Measurements from ENCODE around the gene RIPOR2.
A peak's percentile ranks its signal among the peaks of the same experiment; 100 is the strongest.
"Not testable (repeated sequence)": the region's sequence is repeated elsewhere in the genome, so short reads cannot be mapped to it uniquely, and the experiment has no call there.

RIPOR2 gene

DNA sequence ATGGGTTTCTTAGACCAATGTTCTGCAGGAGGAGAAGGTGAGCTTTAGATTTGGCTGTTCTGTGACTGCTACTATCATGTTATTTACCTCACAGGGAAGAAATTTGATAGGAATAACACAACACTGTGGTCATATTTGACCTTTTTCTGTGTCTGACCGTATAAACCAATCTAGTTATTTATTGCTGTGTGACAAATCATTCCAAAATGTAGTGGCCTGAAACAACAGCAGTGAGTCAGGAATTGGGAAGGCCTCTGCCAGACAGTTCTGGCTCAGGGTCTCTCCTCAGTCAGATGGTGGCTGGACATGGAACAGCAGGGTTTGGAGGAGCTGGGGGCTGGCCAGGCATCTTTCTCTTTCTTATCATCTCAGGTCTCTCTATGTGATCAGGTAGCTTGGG is 33.0 kb downstream of the RIPOR2 start:
- no peak for DNase-seq

DNA sequence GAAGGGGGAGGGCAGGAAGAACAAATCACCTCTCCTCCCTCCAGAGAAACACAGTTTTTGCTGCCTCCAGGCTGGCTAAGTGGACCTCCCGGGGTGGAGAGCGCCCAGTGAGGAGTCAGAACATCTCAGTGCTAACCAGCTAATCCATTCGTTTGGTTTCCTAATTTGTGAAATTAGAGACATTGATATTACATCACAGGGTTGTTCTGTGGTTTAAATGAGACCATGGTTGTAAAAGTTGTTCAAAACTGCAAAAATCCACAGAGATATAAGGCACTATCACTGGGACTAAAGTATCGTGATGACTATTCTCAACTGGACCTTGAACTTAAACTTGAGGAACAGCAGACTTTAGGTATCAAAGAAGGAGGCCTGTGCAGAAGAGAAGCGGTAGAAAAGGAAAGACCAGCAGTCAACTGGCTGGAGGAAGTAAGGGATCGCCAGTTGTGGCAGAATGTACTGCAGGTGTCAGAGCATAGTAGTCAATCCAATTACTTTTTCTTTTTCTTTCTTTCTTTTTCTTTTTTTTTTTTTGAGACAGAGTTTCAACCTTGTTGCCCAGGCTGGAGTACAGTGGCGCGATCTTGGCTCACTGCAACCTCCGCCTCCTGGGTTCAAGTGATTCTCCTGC is 33.9 kb downstream of the RIPOR2 start:
- no peak for DNase-seq

DNA sequence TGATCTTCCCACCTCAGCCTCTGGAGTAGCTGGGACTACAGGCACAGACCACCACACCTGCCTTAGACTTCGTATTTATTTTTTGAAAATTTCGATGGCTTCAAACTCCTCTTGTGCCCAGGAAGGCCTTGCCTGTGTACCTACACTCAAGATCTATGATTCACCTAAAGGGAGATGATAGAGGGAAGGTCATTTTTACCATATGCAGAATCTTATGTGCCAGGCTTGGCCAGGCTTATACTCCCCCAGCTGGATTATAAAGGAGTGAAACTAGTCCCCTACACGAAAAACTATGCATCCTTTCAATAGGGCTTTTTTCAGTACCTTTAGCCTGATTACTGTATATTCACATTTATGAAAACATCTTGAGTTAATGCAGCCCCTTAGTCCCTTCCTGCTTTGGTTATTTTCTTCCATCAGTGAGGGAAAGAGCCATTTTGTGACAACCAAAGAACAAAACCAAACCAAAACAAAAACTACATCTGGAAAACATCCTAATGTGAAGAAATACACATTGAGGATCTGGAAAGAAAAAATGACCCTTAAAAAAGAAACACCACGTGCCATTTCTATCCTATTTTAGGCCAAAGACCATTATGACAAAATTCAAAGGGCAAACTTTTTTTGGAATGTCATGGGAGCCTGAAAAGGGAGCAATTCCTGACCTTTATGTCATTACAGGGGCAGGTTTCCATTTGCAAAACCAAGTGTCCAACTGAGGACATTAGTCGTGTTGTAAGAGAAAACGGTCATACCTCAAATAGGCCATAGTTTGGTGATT is 34.7 kb downstream of the RIPOR2 start:
- DNase-seq: no peak

GRCh38 chr6:24899997-24900325 is 35.8 kb downstream of the RIPOR2 start:
- DNase-seq: peak in 1 of 2 experiments; percentile 4

DNA sequence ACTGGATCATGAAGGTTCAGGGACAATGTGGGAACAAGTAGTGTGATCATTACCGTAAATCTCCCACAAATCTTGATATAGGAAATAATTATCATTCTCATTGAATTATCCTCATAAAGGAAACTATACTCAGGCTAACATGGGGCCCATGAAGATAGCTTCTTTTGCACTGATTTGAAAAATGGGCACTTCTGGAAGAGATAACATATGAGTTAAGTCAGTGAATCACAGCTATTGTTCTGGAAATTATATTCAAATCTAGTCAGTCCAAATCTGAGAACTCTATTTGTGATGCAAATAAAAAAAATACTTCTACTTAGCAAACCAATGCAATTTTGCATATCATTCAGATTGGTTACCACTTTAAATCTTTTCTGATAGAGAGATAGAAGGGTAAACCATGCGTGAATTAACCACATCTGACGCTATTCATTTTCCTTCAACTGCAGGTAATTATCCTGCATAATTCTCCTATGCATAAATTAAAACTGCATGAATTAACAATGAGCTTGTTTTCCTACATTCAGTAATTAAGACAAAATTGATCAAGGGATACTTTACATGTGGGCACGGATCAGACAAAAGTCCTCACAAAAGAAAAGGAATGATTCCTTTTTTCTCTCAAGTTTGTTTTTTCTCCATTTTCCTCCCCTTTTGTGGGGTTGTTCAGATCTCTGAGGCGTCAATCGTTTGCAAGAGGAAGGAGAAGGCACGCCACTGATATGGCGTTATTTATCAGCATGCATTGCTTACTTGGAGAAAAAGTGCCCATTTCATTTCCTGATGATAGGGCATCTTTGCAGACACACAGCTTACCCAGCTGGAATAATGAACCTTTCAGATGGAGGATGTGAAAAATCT is 36.4 kb downstream of the RIPOR2 start:
- no peak for DNase-seq

GRCh38 chr6:24898676-24899075 is 37.1 kb downstream of the RIPOR2 start:
- no peak for DNase-seq

- no peak for DNase-seq
These were observed 38.6 kb downstream of the RIPOR2 start for GRCh38 chr6:24897186-24897585.

GRCh38 chr6:24893342-24893850 is 42.4 kb downstream of the RIPOR2 start:
- no peak for DNase-seq

DNA sequence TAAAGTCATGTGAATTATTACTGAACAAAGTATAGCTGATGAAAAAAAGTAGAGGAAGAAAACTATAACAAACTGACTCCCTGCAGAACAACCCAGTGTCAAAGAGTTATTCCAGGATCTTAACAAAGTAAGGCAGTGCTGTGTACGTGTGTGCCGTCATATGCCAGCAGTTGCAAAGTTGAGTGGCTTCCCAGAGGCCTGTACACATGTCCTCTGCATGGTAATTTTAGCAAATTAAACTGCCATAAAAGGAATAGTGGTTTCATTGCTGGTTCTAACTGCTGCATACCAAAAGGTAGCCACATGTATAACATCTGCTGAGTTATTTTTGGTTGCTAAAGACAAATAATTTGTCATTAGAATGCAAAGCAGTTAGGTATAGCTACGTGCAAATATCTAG is 44.8 kb downstream of the RIPOR2 start:
- DNase-seq: no peak

DNA sequence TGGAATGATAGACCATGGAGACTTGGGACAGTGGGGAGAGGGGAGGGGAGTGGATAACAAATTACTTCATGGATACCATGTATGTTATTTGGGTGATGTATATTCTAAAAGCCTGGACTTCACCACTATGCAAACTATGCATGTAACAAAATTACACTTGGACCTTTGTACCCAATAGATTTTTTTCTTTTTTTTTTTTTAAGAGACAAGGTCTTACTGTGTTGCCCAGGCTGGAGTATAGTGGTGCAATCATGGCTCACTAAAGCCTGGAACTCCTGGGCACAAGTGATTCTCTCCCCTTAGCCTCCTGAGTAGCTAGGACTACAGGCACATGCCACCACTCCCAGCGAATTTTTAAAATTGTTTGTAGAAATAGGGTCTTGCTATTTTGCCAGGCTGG is 45.3 kb downstream of the RIPOR2 start:
- no peak for DNase-seq

DNA sequence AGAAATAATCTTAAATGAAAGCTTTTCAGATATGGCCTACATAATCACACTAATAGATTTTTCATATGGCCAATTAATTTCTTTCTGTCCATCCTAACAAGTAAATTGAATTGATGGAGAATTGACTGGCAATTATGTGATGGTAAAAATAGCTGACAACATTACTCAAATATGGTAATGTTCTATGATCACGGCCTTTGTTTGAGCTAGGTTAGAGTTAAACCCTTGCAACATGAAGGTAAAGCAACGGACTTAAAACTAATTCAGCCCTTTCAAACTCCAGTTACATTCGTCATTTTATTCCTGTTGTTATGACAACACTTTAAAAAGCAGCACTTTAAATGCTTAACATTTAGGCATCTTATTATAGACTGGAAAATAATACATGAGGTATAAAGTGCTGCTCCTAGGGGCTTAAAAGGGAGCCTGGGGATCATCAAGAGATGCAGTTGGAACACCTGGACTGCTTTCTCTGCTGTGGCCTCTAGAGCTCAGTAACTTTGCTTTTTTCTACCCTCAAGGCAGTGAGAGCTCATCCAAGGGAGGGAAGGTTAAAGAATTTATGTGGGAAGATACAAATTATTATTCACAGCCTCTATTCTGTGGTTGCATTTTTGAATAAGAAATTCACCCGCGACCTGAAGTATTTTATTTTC is 46.9 kb downstream of the RIPOR2 start:
- DNase-seq: no peak

DNA sequence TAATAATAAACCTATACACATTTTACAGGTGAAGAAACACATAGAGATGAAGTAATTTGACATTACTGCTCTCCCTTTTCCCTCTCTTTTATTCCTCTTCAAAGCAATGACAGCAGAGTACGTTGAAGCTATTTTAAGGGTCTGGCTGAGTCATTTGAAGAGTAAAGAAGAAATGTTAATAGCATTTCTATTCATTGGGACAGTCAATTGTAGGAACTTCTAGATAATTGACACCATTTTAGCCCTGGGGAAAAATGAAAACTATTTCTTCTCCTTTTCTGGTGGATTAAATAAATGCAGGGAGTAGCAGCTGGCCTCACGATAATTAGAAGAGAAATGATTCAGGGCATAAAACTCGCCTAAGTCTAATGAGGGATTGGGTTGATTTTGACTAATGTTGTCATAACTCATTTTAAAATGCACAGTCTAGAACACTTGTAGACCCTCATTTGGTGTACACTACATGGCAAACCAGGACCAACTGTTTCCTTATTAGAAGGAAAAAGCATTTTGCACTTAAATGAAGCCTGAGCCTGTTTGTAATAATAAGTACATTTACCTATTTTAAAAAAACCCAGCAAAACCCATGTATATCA is 48.1 kb downstream of the RIPOR2 start:
- DNase-seq: no peak

DNA sequence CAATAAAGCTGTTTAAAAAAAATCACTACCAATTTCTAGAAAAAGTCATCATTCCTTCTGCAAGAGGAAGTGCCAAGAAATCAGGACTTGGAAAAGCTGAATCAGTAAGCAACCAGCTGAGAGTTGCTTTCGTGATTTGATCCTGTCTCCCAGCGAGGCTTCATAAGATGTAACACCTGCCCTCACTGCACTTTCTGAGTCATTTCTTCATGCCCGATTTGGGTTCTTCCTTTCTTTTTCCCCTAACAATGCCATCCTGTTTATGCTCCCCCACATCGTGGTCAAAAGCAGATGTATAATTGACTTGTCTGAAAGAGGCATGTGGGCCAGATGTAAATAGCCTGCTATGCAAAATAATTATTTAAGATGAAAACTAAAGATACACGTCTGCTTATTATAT is 52.1 kb downstream of the RIPOR2 start:
- DNase-seq: no peak

- no peak for DNase-seq
These were observed 52.8 kb downstream of the RIPOR2 start for GRCh38 chr6:24882835-24883555.

- DNase-seq: no peak
These were observed 53.5 kb downstream of the RIPOR2 start for GRCh38 chr6:24882295-24882694.

DNA sequence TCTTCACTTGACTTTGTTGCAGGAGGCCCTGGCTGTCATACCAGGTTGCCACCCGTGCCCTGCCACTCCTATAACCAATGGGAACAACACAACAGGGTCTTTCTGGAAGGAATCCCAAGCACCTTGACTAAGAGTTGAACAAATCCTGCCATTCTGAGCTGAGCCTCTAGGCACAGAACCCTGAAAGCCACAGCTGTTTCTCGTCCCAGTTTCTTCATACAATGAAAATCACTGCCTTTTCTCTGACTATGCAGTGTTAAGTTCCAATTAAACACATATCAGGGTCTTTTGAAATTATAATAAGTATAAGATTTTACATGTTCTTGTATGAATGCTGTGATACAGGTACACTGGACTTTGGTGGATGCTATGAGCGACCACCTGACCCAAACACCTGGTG is 54.4 kb downstream of the RIPOR2 start:
- DNase-seq: no peak

DNA sequence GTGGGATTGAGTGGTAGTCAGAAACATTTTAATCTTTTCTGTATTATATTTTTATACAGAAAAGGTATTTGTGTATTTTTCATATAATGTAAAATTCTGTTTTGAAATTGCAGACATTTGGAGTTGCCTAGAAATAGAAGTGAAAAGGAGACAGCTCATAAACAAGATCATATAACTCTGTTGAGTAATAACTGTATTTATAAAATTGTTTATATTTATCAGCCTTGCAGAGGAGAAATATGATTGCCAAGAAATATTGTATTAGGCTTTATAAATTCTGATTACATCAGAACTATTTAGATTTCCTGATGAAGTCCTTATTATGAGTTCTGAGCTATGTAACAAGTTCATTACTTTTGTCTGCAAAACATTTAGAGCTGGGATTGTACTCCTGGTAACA is 55.3 kb downstream of the RIPOR2 start:
- no peak for DNase-seq

DNA sequence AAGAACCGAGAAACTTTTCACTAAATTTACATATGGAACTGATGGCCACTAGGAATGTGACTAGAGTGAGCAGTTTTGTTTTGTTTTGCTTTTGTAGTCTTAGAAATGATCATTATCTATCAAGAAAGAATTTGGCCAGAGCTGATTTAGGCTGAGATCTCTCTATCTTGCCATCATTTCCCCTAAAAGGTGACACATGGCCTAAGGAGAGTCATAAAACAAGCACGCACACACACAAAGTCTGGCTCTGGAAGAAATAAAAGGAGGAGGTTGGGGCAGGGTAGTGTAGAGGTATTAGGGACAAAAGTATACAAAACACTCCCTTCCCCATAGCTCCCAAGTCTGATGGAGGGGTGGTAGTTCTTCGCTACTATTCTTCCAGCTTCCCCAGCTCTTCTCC is 56.4 kb downstream of the RIPOR2 start:
- DNase-seq: no peak

DNA sequence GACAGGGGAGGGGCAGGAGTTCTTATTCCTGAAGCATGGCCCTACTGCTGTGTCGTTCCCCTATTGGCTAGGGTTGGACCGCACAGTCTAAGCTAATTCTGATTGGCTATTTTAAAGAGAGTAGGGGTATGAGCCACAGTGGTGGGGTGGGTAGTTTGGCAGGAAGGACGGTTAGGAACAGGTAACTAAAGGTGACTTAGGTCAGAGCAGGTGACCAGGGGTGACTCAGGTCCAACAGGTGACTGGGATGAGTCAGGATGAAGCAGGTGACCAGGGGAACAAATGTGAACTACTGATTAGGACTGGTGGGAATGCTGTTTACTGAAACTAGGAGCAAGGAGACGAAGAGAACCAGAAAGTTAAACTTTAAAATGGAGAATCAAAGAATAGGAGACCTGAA is 58.0 kb downstream of the RIPOR2 start:
- not testable (repeated sequence) for DNase-seq

DNA sequence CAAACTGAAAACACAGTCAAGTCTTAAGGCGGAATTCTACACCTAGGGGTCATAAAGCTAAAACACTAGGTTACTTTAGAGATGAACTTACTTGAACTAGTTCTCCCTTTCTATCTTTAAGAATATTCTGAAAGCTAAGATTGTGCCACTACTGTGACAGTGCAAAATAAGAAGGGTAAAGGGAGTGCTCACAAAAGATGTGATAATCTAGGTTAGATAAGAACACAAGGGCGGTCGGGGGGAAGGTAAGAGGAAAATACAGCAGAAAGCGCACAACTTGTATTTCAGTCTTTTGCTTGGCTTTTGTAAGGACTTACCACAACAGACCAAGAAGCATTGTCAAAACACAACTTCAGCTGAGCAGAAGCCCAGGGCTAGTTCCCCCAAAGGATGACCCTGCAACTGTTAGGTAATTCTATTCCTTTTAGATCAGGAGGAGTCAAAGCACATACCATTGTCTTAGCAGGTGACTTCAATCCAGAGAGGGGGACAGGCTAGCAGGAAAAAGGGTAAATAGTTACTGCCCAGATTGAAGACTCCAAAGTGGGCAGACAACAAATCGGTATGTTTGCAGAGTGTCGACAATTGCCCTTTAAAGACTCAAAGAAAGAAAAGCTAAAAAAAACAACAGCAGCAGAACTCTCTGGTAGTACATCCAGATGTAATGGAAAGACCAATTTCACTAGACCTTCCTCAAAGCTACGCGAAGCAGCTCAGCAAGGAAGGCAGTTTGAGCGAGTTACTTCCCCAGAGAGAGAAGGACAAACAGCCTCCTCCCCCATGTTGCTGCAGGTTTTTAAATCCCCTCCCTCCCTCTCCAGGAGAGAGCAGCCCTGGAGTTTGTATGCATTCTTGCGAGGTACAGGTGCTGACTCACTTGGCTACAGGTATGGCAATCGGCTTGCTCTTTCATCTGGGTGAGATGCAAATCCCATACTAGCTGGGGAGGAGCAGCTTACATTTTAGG is 59.0 kb downstream of the RIPOR2 start:
- no peak for DNase-seq

- DNase-seq: no peak
These were observed 60.2 kb downstream of the RIPOR2 start for GRCh38 chr6:24875534-24875901.
